HG03571 (cell line): Measurements from ENCODE around the gene PLPPR1.

Experiments used
- ATAC-seq: cut with Tn5 transposase; IDR thresholded peaks from one replicate; pipeline ENCODE4 v1.9.1; 2021; ENCODE audit not compliant: unreplicated experiment

PLPPR1 gene

DNA sequence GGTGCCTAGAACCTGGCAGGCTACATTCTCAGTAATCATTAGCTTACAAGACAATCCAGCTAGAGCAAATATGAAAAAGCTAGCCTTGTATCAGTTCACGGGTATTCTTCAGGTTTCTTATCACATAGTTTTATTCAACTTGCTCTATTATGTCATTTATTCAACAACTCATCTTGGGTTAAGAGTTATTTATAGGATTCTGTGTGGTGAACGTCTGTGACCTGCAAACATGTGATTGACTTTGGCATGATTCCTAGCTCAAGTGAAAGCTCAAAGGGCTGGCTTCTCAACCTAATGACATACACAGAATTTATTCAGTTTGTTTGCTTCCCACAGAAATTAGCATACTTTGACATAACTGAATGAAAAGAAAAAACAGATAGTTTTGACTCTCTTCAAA, 173.1 kb downstream of the PLPPR1 start:
- ATAC-seq = no peak

GRCh38 chr9:101209670-101210069, 181.1 kb downstream of the PLPPR1 start:
- ATAC-seq = no peak

DNA sequence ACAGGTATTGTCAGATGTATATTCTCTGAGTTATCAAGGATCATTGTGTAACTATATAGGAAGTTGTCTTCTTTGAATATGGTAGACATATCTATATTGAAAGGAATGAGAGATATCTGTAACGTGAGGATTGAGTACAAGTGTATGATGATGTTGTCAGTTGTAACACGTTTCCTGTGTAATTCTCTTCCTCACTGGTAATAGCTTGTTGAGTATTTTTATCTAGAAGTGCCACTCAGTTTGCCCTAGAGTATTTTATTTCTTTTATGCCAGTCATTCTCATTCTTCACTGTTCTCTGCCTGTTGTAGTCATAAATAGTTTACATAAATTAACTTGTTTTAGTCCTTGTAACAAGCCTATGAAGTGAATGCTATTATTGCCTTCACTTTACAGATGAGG, 184.1 kb downstream of the PLPPR1 start:
- no peak for ATAC-seq

GRCh38 chr9:101219030-101219429, 190.5 kb downstream of the PLPPR1 start:
- ATAC-seq = no peak

GRCh38 chr9:101220341-101220740, 191.8 kb downstream of the PLPPR1 start:
- no peak for ATAC-seq

- ATAC-seq = no peak
Measured at GRCh38 chr9:101225271-101225670, 196.7 kb downstream of the PLPPR1 start.

DNA sequence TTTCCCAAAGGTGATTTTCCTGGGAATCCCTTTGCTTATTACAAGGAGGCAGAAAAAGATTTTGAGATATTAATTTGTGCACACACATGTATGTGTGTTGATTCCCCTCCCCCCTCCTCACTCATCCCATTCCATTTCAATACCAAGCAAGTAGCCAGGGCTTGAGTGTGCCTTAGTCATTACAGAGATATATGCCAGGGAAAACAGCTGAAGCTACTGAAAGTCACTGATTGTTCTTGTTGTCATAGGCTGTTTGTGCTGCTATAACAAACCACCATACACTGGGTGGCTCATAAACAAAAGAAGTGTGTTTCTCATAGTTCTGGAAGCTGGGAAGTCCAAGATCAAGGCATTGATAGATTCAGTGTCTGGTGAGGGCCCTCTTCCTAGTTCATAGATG, 197.6 kb downstream of the PLPPR1 start:
- ATAC-seq = no peak

GRCh38 chr9:101226803-101227202, 198.3 kb downstream of the PLPPR1 start:
- ATAC-seq = no peak

- no peak for ATAC-seq
Measured at GRCh38 chr9:101229606-101230005, 201.1 kb downstream of the PLPPR1 start.

- ATAC-seq = no peak
Measured at GRCh38 chr9:101232405-101232977, 204.0 kb downstream of the PLPPR1 start.

- peak; percentile 51 for ATAC-seq
Measured at GRCh38 chr9:101235105-101235866, 206.8 kb downstream of the PLPPR1 start.

DNA sequence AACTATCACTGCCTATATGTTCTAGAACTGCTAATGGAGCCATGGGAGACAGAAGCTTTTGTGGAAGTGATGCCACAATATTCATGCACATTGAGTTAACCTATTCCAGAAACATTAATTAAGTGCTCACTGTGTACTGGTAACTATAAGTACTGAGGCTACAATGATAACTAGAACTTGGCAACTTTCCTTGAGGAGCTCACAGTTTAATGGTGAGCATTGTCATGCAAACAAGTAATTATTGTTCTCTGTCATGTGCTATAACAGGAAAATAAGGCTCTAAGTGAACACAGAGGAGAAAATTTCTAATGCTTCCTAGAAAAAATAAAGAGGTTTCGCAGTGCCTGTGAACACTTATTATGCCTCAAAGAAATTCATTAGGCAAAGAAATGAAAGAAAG, 214.1 kb downstream of the PLPPR1 start:
- no peak for ATAC-seq

GRCh38 chr9:101246691-101247090, 218.2 kb downstream of the PLPPR1 start:
- ATAC-seq = no peak

DNA sequence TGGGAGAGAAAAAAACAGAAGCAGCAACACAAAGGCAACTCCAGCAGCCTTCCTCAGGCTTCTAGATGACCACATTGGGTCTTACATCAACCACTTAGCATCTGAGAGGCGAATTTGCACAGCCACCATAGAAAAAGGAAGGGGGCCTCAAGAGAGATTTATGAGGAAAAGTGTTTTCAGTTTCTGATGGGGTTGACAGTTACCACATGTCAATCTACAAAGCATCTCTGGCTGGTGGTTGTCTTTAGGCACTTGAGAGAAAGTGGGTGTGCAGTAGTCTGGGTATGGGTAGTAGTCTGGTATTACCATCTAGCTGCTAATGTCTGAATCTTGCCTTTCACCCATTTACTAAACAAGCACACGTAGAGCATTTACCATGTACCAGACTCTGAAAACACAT, 218.8 kb downstream of the PLPPR1 start:
- no peak for ATAC-seq

DNA sequence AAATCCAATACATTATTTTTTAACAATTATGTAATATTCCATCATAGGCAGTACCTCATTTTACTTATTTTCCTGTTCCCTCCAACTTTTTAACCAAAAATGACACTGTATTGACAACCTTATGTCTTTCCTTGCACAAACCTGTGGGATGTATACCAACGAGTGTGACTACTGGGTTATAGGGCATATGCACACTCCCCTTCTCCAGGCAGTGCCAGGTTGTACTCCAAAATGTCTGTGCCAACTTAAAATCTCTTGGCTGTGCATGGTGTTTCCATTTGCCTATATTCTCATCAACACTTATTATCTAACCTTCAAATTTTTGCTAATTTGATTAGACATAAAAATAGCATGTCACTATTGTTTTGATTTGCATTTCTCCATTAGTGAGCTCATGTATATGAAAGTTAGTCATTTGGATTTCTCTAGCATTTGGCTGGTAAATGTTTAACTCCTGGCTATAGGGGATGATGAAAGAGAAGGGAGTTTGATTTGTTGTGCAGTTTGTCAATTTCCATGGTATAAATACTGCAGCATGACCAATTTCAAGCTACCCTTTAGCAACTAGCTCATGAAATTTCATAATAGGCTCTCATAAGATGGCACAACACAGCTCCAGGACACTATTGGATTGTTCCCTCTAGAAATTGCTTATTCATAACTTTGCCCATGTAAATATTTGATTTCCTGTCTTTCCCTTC, 226.4 kb downstream of the PLPPR1 start:
- ATAC-seq = no peak

DNA sequence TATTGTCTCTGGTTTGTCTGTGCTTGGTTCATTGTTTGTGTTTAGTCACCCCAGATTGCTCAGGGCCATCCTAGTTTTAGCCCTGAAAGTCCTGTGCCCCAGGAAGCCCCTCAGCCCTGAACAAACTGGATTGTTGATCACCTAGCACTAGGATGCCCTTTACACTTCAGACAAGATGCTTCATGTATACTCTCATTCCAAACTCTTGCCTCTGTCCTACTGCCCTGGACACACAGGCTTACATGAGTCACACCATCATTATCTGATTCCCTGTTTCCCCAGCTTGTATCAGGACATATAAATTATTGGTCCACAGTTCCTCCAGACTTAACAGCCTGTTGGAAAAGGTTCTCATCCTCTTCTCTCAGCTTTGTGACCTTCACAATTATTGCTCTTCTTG, 236.2 kb downstream of the PLPPR1 start:
- no peak for ATAC-seq

DNA sequence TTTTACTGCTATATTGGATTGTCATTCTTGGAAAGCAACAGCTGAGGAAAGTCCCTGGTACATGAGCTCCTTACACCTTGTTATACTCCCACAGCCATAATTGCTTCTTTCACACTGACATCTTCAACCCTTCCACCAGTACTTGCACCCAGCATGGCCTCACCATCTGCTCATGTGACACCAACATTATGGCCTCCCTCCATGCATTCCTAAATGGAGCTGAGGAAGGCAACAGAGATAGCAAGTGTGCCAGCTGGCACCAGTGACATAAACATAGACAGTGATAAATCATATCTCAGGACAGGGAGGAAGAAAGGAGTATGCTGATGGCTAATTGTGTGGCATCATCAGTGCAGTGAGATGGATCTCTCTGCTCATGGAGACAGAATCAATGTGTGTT, 236.7 kb downstream of the PLPPR1 start:
- no peak for ATAC-seq

DNA sequence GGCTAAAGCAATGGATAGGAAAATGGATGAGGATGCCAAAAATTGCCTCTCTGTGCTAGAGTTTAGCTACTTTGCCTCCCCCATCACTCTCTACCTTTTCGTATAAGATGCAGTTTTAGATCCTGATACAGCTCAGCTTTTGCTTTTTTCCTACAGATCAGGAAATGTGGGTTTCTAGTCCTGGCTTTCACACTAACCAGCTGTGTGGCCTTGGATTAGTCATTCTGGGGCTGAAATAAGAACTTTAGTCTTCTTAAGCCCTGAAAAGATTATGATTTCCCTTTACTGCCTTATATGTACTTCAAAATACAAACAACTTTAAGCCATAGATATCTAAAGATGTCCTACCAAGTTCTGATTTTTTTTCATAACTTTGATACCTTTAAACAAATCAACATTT, 239.9 kb downstream of the PLPPR1 start:
- no peak for ATAC-seq

DNA sequence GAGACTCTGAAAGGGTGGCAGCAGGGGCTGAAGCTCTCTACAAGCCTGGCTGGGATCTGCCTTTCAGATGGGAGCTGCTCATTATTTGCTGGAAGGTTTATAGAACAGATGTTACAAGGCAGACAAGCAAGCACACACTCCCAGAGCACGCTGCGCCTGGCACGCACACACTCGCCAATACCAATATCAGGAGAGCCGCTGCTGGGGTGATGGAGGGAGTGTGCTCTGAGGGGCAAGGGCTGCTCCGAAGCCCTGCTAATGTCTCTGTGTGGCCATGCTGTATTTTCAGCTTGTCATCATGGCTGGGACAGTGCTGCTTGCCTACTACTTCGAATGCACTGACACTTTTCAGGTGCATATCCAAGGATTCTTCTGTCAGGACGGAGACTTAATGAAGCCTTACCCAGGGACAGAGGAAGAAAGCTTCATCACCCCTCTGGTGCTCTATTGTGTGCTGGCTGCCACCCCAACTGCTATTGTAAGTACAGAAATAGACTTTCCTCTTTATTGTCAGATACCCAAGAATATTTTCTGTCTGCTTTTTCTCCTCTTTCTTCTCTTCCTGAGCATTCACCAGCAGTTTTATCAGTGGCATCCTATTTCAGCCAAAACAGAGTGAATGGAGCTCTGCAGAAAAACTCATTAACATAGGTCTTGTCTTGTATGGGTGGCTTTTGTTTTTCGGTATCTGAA, 241.2 kb downstream of the PLPPR1 start:
- no peak for ATAC-seq

GRCh38 chr9:101270302-101270701, 241.8 kb downstream of the PLPPR1 start:
- no peak for ATAC-seq

GRCh38 chr9:101271102-101271501, 242.6 kb downstream of the PLPPR1 start:
- ATAC-seq = no peak
